ENCODE measurements around the gene GLDC. TPM values are rescaled to one million over a fixed set of nuclear protein-coding genes. Genes with fewer than 3 reads are reported as not detected.
A peak's percentile ranks its signal among the peaks of the same experiment; 100 is the strongest.

GLDC gene
- total RNA-seq, 1 donor from 2014 or later = 100 TPM

DNA sequence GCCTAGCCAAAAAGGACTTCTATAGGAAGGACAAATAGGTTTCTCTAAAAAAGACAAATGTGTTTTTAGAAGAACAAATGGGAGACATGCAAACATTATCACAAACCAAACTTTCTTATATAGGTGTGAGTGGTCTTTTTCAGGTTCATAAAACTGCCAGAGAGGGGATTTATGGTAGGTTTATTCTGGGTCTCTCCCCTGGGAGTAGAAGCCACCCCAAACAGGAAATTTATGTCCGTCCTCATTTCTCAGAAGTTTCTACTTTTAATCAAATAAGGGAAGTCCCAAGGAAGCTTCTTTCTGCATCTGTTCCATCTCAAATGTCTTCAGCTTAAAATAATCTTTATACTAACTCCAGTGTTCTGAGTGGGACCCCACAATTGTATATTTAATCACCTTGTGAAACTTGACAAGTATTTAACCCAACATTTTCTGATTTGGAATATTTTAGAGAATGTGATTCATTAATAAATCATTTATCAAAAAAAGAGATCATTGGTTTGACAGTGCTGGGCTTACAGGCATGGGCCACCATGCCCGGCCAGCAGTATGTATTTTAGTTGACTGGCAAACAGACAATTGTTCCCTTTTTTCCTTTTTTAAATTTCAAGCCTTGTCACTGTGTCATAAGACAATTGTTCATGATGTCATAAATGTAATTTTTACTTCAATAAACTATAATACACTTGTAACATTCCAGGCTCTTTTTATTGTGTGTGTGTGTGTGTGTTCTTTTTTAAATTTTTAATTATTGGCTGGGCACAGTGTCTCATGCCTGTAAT, 44.6 kb upstream of the GLDC start:
- Histone ChIP-seq H2AFZ (replicated peaks) (no peak overlapping the region), H4K20me1 (ENCODE audit: low read depth) (no peaks in the 10 kb centered on the region), H3K27ac (no peak overlapping the region), H3K4me3 (no peak overlapping the region), H3F3A (ENCODE audit: low read depth) (no peaks in the 10 kb centered on the region), H3K27me3 (no peaks in the 10 kb centered on the region), H3K36me3 (no peaks in the 10 kb centered on the region), H3K9ac (no peak overlapping the region), H3K4me1 (no peaks in the 10 kb centered on the region), H3K79me2 (ENCODE audit: low read depth) (no peaks in the 10 kb centered on the region), H3K4me2 (no peak overlapping the region), H3K9me3 (ENCODE audit: low read depth) (no peaks in the 10 kb centered on the region)
- H3K36me3 Mint-ChIP-seq = no peaks in the 10 kb centered on the region
- H3K4me3 Mint-ChIP-seq = no peak overlapping the region
- H3K9me3 Mint-ChIP-seq = no peaks in the 10 kb centered on the region
- H3K27me3 Mint-ChIP-seq (ENCODE audit: insufficient read depth, low read depth) = peaks cover 2% of the 10 kb centered on the region
- H3K4me1 Mint-ChIP-seq = no peaks in the 10 kb centered on the region
- DNase-seq (ENCODE audit: low spot score) = no peak
- no peak overlapping the region for H3K27ac Mint-ChIP-seq
- TF ChIP-seq EZH2phosphoT487 (IDR thresholded peaks at IDR 0.05) = no peak
- TF ChIP-seq EZH2 (IDR thresholded peaks at IDR 0.05) = no peak

DNA sequence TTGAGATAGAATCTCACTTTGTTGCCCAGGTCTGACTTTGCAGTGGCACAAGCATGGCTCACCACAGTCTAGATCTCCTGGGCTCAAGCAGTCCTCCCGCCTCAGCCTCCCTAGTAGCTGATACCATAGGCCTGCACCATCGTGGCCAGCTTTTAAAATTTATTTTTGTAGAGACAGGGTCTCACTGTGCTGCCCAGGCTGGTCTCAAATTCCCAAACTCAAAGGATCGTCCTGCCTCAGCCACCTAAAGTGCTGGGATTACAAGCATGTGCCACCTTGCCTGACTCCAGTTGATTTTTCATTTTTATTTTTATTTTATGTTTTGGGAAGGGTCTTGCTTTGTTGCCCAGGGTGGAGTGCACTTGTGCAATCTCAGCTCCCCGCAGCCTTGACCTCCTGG, 41.7 kb upstream of the GLDC start:
- Histone ChIP-seq H3K36me3 (no peaks in the 10 kb centered on the region), H3K27me3 (no peaks in the 10 kb centered on the region), H3K4me2 (no peak overlapping the region), H3K9ac (no peak overlapping the region), H3F3A (ENCODE audit: low read depth) (peaks cover 4% of the 10 kb centered on the region), H3K27ac (no peak overlapping the region), H2AFZ (replicated peaks) (no peak overlapping the region), H3K9me3 (ENCODE audit: low read depth) (no peaks in the 10 kb centered on the region), H3K4me1 (no peaks in the 10 kb centered on the region), H3K4me3 (no peak overlapping the region), H3K79me2 (ENCODE audit: low read depth) (peaks cover 14% of the 10 kb centered on the region), H4K20me1 (ENCODE audit: low read depth) (no peaks in the 10 kb centered on the region)
- no peak overlapping the region for H3K27ac Mint-ChIP-seq
- H3K36me3 Mint-ChIP-seq = peaks cover 1% of the 10 kb centered on the region
- peaks cover 9% of the 10 kb centered on the region for H3K4me1 Mint-ChIP-seq
- no peak for DNase-seq (ENCODE audit: low spot score)
- H3K4me3 Mint-ChIP-seq = no peak overlapping the region
- peaks cover 2% of the 10 kb centered on the region for H3K27me3 Mint-ChIP-seq (ENCODE audit: insufficient read depth, low read depth)
- TF ChIP-seq EZH2 (IDR thresholded peaks at IDR 0.05) = no peak
- TF ChIP-seq, protein P1, sequence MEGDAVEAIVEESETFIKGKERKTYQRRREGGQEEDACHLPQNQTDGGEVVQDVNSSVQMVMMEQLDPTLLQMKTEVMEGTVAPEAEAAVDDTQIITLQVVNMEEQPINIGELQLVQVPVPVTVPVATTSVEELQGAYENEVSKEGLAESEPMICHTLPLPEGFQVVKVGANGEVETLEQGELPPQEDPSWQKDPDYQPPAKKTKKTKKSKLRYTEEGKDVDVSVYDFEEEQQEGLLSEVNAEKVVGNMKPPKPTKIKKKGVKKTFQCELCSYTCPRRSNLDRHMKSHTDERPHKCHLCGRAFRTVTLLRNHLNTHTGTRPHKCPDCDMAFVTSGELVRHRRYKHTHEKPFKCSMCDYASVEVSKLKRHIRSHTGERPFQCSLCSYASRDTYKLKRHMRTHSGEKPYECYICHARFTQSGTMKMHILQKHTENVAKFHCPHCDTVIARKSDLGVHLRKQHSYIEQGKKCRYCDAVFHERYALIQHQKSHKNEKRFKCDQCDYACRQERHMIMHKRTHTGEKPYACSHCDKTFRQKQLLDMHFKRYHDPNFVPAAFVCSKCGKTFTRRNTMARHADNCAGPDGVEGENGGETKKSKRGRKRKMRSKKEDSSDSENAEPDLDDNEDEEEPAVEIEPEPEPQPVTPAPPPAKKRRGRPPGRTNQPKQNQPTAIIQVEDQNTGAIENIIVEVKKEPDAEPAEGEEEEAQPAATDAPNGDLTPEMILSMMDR (IDR thresholded peaks at IDR 0.05) = no peak
- TF ChIP-seq EZH2phosphoT487 (IDR thresholded peaks at IDR 0.05) = no peak
- H3K9me3 Mint-ChIP-seq = no peaks in the 10 kb centered on the region

DNA sequence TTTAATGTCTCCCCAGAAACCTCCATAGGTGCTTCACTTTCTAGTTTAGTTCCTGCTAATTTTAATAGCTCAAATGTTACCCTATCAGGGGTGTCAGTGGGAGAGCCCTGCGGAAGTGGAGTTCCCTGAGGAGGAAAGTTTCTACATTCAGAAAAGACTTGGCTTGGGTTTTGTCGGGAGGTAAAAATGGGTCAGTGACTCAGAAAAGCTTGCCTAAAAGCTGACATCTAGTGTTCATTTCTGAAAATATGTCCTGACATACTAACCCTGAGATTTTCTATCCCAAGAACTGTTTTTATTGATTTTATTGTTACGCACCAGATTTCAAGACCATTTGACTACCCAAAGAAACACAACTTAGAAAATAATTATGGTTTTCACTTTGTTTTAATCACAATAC, 40.9 kb upstream of the GLDC start:
- H3K36me3 ChIP-seq = no peaks in the 10 kb centered on the region
- no peak overlapping the region for H3K9ac ChIP-seq
- H3K4me3 ChIP-seq = no peak overlapping the region
- H2AFZ ChIP-seq (replicated peaks) = no peak overlapping the region
- H3K4me1 ChIP-seq = no peaks in the 10 kb centered on the region
- Mint-ChIP-seq H3K27me3 (ENCODE audit: insufficient read depth, low read depth) (peaks cover 4% of the 10 kb centered on the region), H3K4me3 (no peak overlapping the region), H3K4me1 (peaks cover 9% of the 10 kb centered on the region), H3K27ac (no peak overlapping the region), H3K9me3 (no peaks in the 10 kb centered on the region), H3K36me3 (peaks cover 1% of the 10 kb centered on the region)
- no peaks in the 10 kb centered on the region for H3K27me3 ChIP-seq
- H4K20me1 ChIP-seq (ENCODE audit: low read depth) = no peaks in the 10 kb centered on the region
- no peak for DNase-seq (ENCODE audit: low spot score)
- H3K27ac ChIP-seq = no peak overlapping the region
- TF ChIP-seq, protein P1 (IDR thresholded peaks at IDR 0.05) = peak; percentile 16
- TF ChIP-seq EZH2phosphoT487 (IDR thresholded peaks at IDR 0.05) = no peak
- H3F3A ChIP-seq (ENCODE audit: low read depth) = peaks cover 12% of the 10 kb centered on the region
- no peak overlapping the region for H3K4me2 ChIP-seq
- no peaks in the 10 kb centered on the region for H3K9me3 ChIP-seq (ENCODE audit: low read depth)
- peaks cover 19% of the 10 kb centered on the region for H3K79me2 ChIP-seq (ENCODE audit: low read depth)

DNA sequence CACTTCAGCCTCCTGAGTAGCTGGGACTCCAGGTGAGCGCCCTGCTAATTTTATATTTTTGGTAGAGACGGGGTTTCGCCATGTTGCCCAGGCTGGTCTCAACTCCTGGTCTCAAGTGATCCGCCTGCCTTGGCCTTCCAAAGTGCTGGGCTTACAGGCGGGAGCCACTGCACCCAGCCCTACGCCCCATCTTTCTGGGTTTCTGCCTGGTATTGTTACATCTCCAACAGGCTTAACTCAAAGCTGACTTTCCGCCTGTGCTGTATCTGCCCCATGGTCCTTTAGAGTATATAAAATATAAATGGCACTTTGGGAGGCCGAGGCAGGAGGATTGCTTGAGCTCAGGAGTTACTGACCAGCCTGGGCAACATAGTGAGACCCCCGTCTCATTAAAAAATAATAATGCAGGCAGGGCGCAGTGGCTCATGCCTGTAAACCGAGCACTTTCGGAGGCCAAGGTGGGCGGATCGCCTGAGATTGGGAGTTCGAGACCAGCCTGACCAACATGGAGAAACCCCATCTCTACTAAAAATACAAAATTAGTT, 36.5 kb upstream of the GLDC start:
- no peaks in the 10 kb centered on the region for H4K20me1 ChIP-seq (ENCODE audit: low read depth)
- DNase-seq (ENCODE audit: low spot score) = peak; percentile 13
- H3K27me3 Mint-ChIP-seq (ENCODE audit: insufficient read depth, low read depth) = peaks cover 2% of the 10 kb centered on the region
- peak overlapping the region; percentile 97 for H3K27ac ChIP-seq
- H3K27ac Mint-ChIP-seq = peak overlapping the region; percentile 94
- H3K9ac ChIP-seq = peak overlapping the region; percentile 75
- peaks cover 2% of the 10 kb centered on the region for H3K9me3 Mint-ChIP-seq
- H3K27me3 ChIP-seq = no peaks in the 10 kb centered on the region
- H2AFZ ChIP-seq (replicated peaks) = peak overlapping the region; percentile 70
- peaks cover 1% of the 10 kb centered on the region for H3K36me3 Mint-ChIP-seq
- H3K4me2 ChIP-seq = peak overlapping the region; percentile 73
- H3F3A ChIP-seq (ENCODE audit: low read depth) = peaks cover 23% of the 10 kb centered on the region
- peaks cover 19% of the 10 kb centered on the region for H3K79me2 ChIP-seq (ENCODE audit: low read depth)
- peaks cover 13% of the 10 kb centered on the region for H3K4me1 Mint-ChIP-seq
- H3K4me1 ChIP-seq = peaks cover 6% of the 10 kb centered on the region
- no peaks in the 10 kb centered on the region for H3K36me3 ChIP-seq
- peak overlapping the region; percentile 86 for H3K4me3 Mint-ChIP-seq
- peak overlapping the region; percentile 56 for H3K4me3 ChIP-seq
- H3K9me3 ChIP-seq (ENCODE audit: low read depth) = no peaks in the 10 kb centered on the region
- TF ChIP-seq EZH2phosphoT487 (IDR thresholded peaks at IDR 0.05) = no peak
- TF ChIP-seq, protein P1 (IDR thresholded peaks at IDR 0.05) = no peak
- TF ChIP-seq EZH2 (IDR thresholded peaks at IDR 0.05) = no peak

Data from neural progenitor cell (in vitro differentiated cells).